ENCODE data around the gene NUP155.
A peak's percentile ranks its signal among the peaks of the same experiment; 100 is the strongest.
"Not testable (repeated sequence)": the region's sequence is repeated elsewhere in the genome, so short reads cannot be mapped to it uniquely, and the experiment has no call there.

The NUP155 gene

DNA sequence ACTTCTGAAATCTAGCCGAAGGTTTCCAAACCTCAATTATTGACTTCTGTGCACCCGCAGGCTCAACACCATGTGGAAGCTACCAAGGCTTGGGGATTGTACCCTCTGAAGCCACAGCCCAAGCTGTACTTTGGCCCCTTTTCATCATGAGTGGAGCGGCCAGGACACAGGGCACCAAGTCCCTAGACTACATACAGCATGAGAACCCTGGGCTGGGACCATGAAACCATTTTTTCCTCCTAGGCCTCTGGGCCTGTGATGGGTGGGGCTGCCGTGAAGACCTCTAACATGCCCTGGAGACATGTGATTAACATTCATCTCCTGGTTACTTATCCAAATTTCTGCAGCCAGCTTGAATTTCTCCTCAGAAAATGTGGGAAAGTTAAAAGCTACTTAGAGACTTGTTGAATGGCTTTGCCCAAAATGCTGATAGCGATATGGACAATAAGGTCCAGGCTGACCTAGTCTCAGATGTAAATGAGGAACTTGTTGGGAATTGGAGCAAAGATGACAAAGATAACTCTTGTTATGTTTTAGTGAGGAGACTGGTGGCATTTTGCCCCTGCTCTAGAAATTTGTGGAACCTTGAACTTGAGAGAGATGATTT is 87.6 kb downstream of the NUP155 start:
- no peak for DNase-seq (ENCODE audit: low read depth in 2 of 2)

DNA sequence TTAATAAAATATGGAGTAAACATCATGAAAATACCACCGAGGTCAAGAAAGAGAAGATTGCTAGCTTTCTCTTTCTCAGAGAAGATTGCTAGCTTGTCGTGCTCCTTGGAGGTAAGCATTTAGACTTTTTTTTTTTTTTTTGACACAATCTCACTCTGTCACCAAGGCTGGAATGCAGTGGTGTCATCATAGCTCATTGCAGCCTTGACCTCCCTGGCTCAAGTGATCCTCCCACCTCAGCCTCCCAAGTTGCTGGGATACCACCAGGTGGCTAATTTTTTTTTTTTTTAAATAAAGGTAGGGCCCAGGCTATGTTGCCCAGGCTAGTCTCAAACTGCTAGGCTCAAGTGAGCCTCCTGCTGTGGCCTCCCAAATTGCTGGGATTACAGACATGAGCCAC is 95.4 kb downstream of the NUP155 start:
- no peak for DNase-seq (ENCODE audit: low read depth in 2 of 2)

DNA sequence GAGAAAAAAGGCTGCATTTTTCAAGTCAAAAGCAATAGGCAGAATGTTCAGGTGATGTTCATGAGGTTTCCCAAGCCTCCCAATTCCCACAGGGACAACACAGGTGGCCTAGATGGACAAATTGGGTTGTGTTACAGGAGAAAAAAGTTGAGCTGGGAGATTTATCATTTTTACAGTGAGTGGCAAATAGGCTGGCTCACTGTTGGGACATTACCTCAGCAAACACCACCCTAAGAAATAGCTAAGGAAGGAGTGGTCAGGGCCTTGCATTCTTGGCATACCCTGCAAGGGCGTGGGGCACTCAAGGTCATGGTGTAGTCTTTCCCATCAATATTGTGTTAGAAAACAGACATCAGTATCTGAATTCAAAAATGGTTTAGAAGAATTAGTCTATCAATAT is 98.4 kb downstream of the NUP155 start:
- no peak for DNase-seq (ENCODE audit: low read depth in 2 of 2)

GRCh38 chr5:37268100-37268499 is 102.8 kb downstream of the NUP155 start:
- DNase-seq (ENCODE audit: low read depth in 2 of 2): not testable (repeated sequence)

DNA sequence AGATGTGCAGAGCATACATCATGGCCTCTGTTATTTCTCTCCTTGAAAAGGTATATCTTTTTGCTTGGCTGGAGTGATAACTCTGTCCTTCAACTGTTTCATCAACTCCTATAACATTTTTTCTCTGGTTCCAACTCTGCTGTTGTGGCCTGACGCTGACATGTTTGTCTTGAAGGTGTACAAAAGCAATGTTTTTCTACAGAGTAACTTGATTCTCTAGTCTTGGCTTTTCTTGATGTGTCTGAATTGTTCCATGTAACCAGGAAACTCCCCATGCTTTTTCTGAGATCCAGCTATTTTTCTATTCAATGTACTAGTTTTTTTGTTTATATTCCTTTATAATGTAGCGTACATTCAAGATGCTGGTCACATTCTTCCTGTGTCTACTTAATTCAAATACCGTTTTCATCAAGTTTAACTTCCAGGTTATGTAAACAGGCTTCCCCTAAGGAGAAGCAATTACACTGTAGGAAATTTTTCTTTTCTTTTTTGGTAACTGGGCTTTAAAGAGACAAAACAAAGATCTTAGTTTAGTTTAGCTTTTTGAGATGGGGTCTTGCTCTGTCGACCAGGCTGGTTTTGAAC is 115.0 kb downstream of the NUP155 start:
- no peak for DNase-seq (ENCODE audit: low read depth in 2 of 2)

DNA sequence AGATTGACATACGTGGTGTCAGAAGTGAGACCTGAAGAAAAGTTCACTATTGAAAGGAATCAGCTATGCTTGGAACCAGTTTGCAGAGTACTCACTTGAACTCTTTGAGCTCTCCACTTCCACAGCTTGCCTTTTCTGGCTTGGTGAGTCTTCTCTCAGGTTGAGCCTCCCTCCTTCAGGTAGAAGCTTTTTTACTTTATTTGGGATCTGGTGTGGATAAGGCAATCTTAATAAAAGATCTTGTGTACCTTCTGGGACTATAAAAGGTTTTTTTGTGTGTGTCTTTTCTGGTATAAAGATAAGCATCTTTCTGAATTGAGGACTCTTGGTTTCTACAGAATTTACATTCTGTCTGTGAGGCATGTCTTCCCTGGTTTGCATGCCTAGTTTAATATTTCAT is 116.3 kb downstream of the NUP155 start:
- no peak for DNase-seq (ENCODE audit: low read depth in 2 of 2)

- no peak for DNase-seq (ENCODE audit: low read depth in 2 of 2)
These were observed 119.2 kb downstream of the NUP155 start for GRCh38 chr5:37251665-37252064.

GRCh38 chr5:37249815-37250164 is 121.1 kb downstream of the NUP155 start:
- no peak for DNase-seq (ENCODE audit: low read depth in 2 of 2)

DNA sequence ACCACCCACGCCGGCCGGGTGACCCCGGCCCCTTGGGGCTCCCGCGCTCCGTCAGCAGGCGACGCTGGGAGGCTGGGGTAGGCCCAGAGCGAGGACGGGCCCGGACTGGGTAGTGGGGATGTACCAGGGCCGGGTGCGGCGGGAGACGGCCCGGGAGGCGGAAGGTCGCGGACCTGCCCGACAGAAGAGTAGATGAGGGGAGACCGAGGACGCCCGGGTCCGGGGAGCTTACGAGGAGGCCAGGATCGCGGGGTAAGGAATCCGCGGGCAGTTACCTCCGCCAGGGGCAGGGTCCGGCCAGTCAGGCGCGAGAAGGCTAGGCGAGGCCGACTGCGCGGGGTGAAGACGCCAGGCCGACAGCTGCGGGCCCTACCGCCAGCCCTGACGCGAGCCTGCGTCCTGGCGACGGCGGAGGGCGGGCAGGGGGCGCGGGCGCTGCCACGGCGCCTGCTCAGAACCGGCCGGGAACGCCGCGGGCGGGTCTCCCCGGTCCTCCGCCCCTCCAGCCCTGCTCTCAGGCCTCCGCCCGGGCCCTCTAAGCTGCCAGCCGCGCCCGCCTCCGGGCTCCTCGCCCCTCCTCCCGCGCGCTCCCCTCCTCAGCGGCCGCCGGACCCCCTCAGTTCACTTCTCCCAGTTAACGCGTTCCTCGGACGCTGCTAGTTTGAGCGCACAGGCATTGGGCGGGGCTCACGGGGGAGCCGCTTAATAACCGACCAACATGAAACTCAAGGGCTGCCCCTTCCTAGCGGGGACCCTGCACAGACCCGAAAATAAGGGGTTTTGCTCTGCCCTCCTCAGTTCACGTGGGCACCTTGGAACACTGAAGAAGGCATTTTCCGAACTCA is 121.7 kb downstream of the NUP155 start, which contains the start of gene CPLANE1:
TSS of gene CPLANE1 (minus strand) at position 407 of the 845 bp plus-strand sequence. CDS start 1,678 bp downstream, outside the sequence.
- DNase-seq (ENCODE audit: low read depth in 2 of 2): peak; percentile 7 to 35

GRCh38 chr5:37248421-37248969 is 122.4 kb downstream of the NUP155 start:
- DNase-seq (ENCODE audit: low read depth in 2 of 2): no peak

GRCh38 chr5:37247496-37247895 is 123.4 kb downstream of the NUP155 start:
- DNase-seq (ENCODE audit: low read depth in 2 of 2): no peak

DNA sequence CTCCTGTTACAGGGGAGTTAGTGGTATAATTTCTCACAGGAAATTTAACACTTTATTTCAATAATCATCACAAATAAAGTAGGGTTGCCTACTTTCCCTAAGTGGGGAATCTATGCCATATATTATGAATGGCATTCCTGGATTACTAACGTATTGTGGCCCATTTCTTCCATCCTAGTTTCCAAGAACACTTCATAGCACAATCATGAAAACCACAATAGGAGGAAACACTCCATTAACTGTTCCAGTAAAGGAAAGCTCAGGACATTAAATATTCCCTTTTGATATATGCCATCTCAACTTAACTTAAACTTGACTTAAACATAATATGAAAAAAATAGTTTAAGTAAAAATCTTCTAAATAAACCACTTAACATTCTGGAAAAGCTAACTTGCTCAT is 123.9 kb downstream of the NUP155 start:
- DNase-seq (ENCODE audit: low read depth in 2 of 2): no peak

Data from stimulated activated CD8-positive, alpha-beta memory T cell treated with anti-CD3 and anti-CD28 coated beads, Interleukin-15, amount 100 ng/mL, for 4 hours (primary cell).